Activated T-helper 1 cell treated with Interleukin-2 at 50 U/mL for 16 hours (primary cell): ENCODE measurements around the gene ARHGAP12.

Experiments
- DNase-seq: peaks from one replicate; pipeline ENCODE4 v3.0.0-alpha.2; 2020; ENCODE audit warnings: low read depth

Gene ARHGAP12

GRCh38 chr10:31949266-31949665 lies 20.6 kb upstream of the ARHGAP12 start:
- DNase-seq: no peak

DNA sequence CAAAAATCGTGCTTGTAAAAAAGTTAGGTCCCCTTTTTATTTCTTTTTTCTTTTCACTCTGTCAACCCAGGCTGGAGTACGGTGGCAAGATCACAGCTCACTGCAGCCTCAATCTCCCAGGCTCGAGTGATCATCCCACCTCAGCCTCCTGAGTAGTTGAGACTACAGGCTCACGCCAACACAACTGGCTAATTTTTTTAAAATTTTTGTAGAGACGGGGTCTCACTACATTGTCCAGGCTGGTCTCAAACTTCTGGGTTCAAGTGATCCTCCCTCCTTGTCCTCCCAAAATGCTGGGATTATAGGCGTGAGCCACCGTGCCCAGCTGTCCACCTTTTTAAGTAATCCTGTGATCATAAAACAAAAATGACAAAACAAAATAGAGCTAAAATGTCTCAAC lies 19.4 kb upstream of the ARHGAP12 start:
- no peak for DNase-seq

- no peak for DNase-seq
These were observed 18.7 kb upstream of the ARHGAP12 start for GRCh38 chr10:31947144-31947926.

GRCh38 chr10:31945392-31945791 lies 16.8 kb upstream of the ARHGAP12 start:
- DNase-seq: no peak

DNA sequence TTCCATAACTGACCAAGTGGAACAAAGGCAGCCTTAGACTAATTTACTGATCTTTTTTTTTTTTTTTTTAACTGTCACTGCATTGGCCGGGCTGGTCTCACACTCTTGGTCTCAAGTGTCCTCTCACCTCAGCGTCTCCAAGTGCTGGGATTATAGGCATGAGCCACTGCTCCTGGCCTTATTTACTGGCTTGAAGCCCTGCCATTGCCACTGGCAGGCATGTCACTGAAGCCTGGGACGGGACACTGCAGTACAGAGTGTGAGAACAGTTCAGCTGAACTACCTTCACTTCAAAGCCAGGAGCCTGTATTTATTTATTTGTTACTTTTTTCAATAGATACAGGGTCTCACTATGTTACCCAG lies 15.4 kb upstream of the ARHGAP12 start:
- no peak for DNase-seq

DNA sequence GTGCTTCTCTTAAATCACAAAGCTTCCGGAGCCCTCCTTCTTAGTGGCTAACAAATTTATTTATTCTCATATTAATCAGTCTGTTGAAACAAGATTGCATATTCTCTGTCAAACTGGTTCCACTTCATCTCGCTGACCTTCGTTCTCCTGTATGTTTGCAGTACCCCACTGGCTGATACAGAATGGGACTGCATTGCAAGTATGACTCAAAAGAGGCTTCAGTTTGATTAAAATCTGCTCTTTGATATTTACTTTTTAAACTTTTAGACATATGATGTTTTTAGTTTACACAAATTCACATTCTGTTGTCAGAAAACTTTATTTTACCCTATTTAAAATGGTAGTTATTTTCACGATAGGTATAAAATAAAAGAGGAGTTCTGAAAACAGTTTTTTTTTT lies 14.3 kb upstream of the ARHGAP12 start:
- no peak for DNase-seq

- no peak for DNase-seq
These were observed 13.8 kb upstream of the ARHGAP12 start for GRCh38 chr10:31942435-31942834.

DNA sequence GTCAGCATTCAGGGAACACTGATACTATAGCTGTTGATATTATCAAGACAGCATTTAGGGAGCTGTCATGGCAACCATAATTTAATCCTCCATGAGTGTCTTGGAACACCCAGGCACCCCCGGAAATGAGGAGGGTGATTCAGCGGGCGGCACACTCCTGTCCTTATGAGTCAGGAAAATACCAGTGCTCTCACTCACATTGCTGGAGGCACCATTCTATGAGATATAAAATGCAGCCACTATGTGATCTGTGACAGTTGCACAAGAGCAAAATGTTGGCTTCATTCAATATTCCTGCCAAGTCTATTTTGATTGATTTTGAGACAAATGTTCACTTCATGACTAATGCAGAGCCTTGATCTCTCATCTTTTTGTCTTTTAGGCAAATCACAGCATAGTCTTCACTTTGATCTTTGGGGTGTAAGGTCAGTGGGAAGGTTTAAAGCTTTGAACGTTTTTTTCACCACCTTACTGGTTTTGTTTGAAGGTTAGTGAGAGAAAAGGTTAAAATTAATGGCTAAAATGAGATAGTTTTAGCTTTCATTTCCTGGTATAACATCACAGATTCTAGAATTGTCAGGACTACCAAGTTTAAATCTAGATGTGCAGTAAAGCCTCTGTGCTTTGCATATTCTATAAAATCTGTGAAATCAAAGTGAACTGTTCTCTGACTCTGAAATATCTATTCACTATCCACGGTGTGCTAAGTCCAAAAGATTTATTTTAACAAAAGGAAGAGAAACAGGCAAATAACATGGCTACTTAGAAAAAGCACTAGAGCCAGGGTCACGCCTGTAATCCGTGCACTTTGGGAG lies 12.4 kb upstream of the ARHGAP12 start:
- DNase-seq: no peak

- DNase-seq: no peak
These were observed 11.4 kb upstream of the ARHGAP12 start for GRCh38 chr10:31939797-31940708.

DNA sequence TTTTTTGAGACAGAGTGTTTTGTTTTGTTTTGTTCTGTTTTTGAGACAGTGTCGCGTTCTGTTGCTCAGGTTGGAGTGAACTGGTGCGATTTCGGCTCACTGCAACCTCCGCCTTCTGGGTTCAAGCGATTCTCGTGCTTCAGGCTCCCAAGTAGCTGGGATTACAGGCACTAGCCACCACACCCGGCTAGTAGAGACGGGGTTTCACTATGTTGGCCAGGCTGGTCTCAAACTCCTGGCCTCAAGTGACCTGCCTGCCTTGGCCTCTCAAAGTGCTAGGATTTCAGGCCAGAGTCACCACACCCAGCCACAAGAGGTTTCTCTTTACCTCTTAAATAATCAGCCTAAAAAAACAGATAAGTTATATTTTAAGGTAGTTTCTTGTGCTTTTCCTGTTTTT lies 8.7 kb upstream of the ARHGAP12 start:
- no peak for DNase-seq

DNA sequence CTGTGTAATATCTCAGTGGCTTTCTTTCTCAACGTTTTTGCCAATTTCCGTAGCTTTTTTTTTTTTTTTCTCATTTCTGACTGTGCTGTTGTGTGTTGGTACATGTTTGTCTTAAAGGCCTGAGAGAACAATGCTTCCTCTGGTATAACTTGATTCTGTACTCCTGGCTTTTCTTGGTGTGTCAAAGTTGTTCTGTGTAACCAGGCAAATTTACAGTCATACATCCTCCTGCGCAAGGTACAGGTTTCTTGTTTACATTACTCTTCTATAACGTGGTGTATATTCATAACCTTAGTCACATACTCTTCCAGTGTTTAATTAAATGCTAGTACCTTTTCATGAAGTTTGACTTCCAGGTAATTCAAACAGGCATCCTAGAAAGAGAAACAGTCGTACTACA lies 8.3 kb upstream of the ARHGAP12 start:
- DNase-seq: no peak

DNA sequence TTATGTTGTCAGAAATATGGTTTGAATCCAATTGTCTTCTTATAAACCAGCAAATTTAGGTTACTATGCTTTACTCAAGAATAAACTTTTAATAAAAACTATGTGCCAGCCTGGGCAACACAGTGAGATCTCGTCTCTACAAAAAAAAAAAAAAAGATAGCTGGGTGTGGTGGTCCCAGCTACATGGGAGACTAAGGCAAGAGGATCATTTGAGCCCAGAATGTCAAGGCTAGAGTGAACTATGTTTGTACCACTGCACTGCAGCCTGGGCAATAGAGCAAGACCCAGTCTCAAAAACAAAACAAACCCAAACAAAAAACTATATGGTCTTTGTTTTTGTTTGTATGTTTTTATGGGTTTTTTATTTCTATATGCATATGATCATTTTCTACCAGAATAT lies 7.5 kb upstream of the ARHGAP12 start:
- DNase-seq: no peak

GRCh38 chr10:31935678-31936077 lies 7.0 kb upstream of the ARHGAP12 start:
- DNase-seq: no peak

DNA sequence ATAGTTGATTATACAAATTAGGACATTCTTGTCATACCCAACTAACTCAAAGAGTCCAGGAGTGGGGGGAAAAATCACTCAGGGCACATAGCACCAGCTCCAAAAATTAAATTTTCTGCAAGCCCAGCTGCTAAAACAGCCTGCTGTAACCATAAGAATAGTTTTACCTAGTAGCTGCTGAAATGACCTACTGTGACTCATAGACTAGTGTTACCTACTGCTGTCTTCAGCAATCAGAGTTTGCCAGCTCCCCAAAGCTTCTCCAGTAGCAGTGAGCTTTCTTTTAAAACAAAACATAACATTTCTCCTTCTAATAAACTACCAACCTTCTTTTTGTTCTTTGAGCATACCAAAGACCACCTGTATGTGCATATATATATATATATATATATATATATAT lies 4.2 kb upstream of the ARHGAP12 start:
- DNase-seq: no peak

- DNase-seq: no peak
These were observed 2.2 kb upstream of the ARHGAP12 start for GRCh38 chr10:31930856-31931255.

DNA sequence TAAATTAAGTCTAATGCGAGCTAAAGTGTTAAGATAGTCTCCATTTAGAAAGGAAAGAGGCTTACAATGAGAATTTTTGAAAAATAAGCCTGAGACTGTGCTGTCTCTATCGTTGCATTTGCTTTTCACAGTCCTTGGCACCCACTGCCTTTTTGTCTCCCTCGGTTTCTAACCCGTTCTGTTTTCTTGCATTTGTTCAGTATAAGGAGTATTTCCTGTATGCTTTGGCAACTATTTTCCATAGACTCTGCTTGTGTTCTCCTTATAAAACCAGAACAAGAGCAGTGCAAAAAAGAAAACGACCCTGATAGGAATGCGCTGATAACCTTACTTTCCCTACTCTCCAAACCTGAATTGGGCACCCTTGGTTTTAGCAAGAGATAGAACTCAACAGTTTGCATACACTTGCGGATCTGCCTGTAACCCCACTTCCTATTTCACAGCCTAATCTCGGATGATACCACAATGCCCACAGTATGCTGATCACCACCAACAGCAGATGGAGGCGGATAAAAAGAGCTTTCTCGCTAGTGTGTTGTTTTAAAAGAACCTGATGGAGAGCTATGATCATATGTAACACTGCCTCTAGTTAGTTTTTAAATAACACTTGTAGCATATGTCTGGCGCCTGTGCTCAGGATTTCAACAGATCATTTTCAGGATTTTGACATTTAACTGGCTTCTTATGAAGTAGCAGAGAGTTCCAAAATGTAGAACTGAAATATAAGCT lies 1.6 kb upstream of the ARHGAP12 start:
- no peak for DNase-seq

DNA sequence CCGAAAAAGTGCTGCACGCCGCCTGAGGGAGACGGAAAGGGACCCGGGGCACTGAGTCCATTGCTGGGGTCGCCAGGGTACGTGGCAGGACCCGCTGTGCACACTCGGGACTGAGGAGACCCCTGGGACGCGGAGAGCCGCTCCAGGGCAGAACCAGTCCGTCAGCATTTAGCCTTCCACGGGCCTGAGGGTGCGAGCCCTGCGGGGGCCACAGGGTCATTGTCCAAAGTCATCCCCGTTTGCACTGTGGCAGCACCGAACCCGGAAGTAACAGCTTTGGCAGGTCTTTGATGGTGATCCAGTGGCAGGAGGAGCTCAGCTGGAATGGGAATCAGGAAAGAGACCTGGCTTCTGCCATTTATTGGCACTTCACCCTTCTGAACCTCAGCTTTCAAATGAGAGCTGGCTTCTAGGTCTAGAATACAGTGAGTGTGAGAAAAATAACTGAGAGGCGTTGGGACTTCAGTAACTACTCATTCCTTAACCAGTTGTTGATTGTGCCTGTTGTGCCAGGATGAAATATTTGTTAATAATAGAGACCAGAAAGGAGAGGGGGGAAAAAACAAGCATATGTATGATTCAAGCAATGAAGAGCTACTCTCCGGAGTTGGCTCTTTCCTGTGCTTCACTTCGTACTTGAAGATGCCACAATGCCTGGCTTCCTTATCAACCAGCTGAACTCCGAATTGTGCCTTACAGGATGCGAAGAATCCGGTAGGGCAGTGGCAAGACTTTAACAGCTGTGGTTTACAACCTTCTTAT lies 811 bp upstream of the ARHGAP12 start:
- DNase-seq: no peak

DNA sequence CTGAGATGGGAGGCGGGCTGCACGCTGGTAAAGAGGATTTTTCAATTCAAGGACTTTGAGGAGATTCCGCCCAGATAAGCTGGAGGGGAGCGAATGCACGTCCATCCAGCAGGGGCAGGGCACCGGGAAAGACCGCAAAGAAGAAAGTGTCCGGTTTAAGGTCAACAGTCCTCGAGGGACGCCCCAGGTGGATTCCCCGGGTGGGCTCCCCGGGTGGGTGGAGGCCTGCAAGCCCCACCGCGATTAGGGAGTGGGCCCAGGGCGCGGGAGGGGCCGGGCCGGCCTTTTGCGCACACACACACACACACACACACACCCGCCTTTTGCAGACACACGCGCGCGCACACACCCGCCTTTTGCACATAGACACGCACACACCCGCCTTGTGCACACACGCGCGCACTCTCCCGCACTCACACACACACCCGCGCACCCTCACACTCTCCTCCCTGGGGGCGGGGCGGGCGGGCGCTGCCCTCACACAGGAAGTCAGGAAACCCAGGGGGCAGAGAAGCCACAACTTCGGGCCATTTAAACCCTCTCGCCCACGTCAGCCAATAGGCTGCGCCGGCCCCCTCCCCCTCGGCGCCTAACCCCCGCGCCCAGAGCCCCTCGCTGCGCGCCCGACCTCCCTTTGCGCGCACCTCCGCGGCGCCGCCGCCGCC lies 615 bp downstream of the ARHGAP12 start:
- peak; percentile 40 for DNase-seq

DNA sequence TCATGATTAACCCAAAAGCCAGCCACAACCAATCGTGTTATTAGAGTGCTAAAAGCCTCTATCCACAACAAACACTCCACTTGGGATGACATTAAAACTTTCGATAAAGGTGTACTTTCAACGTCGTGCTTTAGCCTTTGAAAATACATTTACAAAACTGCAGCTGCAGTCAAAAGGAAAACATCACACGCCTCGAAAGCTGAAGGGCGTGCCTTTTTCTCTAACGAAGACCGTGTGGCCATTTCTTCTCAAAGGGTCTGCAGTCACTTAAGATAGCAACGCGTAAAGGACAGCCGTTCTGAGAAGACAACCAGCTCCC lies 1.1 kb downstream of the ARHGAP12 start:
- DNase-seq: no peak

- DNase-seq: no peak
These were observed 1.7 kb downstream of the ARHGAP12 start for GRCh38 chr10:31926765-31927564.
